HFF-Myc (cell line): ENCODE measurements around the gene NLRP4.

ENCODE experiments used
- DNase-seq: peaks from one replicate; pipeline ENCODE4 v3.0.0-alpha.2; 2011; ENCODE audit warnings: low read depth; ENCODE audit errors: extremely low read depth
- H3K4me3 ChIP-seq: replicated peaks from 2 replicates; pipeline ENCODE4 v1.5.1; 2011; ENCODE audit warnings: low read depth, mild to moderate bottlenecking, control low read depth, low read length
- TF ChIP-seq, protein P1 (sequence below): IDR thresholded peaks from 2 replicates; pipeline ENCODE4 v1.5.1; 2012; ENCODE audit warnings: mild to moderate bottlenecking, low read depth, low read length, control low read depth; ENCODE audit errors: missing control alignments

Gene NLRP4

DNA sequence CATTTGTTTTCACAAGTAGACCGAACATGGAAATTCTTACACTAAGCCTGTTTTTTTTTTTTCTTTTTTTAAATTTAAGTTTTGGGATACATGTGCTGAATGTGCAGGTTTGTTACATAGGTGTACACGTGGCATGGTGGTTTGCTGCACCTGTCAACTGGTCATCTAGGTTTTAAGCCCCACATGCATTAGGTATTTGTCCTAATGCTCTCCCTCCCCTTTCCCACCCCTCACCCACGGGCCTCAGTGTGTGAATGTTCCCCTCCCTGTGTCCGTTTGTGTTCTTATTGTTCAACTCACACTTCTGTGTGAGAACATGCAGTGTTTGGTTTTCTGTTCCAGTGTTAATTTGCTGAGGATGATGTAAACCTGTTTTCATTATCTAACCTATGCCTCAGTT lies 2.6 kb downstream of the NLRP4 start:
- TF ChIP-seq, protein P1, sequence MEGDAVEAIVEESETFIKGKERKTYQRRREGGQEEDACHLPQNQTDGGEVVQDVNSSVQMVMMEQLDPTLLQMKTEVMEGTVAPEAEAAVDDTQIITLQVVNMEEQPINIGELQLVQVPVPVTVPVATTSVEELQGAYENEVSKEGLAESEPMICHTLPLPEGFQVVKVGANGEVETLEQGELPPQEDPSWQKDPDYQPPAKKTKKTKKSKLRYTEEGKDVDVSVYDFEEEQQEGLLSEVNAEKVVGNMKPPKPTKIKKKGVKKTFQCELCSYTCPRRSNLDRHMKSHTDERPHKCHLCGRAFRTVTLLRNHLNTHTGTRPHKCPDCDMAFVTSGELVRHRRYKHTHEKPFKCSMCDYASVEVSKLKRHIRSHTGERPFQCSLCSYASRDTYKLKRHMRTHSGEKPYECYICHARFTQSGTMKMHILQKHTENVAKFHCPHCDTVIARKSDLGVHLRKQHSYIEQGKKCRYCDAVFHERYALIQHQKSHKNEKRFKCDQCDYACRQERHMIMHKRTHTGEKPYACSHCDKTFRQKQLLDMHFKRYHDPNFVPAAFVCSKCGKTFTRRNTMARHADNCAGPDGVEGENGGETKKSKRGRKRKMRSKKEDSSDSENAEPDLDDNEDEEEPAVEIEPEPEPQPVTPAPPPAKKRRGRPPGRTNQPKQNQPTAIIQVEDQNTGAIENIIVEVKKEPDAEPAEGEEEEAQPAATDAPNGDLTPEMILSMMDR = no peak
- DNase-seq = no peak
- H3K4me3 ChIP-seq = no peak overlapping the region

DNA sequence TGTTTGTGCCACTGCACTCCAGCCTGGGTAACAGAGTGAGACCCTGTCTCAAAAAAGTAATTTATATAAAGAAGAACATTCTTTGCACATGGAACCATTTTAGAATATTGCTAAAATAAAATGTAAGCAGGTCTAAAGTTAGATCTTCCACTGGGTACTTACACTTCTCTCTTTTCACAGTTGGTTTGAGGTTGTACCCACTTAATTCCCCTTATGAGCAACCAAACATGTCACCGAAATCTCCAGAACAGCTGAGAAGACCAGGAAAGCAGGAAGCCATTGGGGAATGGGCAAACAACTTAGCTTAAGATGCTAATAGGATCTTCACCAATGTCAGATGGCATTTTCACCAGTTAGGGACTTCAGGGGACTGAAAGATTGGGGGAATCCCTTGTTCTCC lies 18.8 kb downstream of the NLRP4 start:
- no peak overlapping the region for H3K4me3 ChIP-seq
- TF ChIP-seq, protein P1 = no peak
- no peak for DNase-seq

DNA sequence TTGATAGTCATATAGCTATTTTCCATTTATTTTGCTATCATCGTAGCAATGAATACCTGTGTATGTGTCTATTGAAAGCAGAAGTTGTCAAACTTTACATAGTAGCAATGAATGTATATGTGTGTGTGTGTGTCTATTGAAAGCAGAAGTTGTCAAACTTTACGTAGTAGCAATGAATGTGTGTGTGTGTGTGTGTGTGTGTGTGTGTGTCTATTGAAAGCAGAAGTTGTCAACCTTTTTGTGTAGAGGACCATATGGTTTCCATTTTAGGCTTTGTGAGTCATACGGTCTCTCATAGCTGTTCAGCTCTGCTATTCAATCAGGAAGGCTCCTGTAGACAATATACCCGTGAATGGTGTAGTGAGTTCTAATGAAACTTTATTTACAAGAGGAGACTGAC lies 20.8 kb downstream of the NLRP4 start:
- TF ChIP-seq, protein P1 = no peak

DNA sequence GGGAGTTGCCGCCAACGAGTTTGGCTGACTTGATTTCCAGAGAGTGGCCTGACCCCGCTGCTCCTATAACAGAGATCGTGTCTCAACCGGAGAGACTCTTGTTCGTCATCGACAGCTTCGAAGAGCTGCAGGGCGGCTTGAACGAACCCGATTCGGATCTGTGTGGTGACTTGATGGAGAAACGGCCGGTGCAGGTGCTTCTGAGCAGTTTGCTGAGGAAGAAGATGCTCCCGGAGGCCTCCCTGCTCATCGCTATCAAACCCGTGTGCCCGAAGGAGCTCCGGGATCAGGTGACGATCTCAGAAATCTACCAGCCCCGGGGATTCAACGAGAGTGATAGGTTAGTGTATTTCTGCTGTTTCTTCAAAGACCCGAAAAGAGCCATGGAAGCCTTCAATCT lies 21.6 kb downstream of the NLRP4 start:
- TF ChIP-seq, protein P1 = no peak
- H3K4me3 ChIP-seq = no peak overlapping the region
- no peak for DNase-seq

More for the DNA sequence above, 20.8 kb downstream of the NLRP4 start:
- no peak overlapping the region for H3K4me3 ChIP-seq
- DNase-seq = no peak

DNA sequence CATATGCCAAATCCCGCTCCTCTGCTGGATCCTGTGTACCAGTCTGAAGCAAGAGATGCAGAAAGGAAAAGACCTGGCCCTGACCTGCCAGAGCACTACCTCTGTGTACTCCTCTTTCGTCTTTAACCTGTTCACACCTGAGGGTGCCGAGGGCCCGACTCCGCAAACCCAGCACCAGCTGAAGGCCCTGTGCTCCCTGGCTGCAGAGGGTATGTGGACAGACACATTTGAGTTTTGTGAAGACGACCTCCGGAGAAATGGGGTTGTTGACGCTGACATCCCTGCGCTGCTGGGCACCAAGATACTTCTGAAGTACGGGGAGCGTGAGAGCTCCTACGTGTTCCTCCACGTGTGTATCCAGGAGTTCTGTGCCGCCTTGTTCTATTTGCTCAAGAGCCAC lies 22.1 kb downstream of the NLRP4 start:
- TF ChIP-seq, protein P1 = no peak
- DNase-seq = no peak
- H3K4me3 ChIP-seq = no peak overlapping the region

DNA sequence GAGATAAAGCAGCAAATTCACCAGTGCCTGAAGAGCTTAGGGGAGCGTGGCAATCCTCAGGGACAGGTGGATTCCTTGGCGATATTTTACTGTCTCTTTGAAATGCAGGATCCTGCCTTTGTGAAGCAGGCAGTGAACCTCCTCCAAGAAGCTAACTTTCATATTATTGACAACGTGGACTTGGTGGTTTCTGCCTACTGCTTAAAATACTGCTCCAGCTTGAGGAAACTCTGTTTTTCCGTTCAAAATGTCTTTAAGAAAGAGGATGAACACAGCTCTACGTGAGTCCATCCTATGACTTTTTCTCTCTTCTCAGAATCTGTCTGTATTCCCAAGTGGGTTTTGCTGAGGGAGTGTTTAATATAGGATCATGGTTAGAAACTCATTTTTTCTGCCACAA lies 22.6 kb downstream of the NLRP4 start:
- no peak overlapping the region for H3K4me3 ChIP-seq
- TF ChIP-seq, protein P1 = no peak
- no peak for DNase-seq

DNA sequence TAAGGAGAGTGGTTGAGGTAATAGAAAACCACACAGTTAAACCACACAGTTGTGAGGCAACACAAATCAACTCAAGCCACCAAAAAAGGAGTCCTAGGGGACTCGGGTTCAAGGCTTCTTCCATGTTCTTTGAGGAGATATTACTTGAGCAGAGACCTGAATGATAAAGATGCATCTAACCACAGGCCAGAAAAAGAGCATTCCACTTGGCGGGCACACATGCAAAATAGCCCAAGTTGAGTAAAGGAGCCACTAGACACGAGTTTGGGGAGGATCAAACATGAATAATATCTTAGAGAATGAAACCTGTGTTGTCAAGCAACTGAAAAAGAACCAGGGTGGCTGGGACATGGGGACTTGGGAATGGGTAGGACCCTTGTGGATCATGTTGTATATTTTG lies 30.2 kb downstream of the NLRP4 start:
- H3K4me3 ChIP-seq = no peak overlapping the region
- no peak for DNase-seq
- TF ChIP-seq, protein P1 = no peak
